ACC112 (cell line): ENCODE data around the gene AUTS2.
A peak's percentile ranks its signal among the peaks of the same experiment; 100 is the strongest.

Experiments
- H2AFZ ChIP-seq: fragments of 200-600 bp; sonication (generic); one replicate; pipeline ENCODE4 v1.6.0; 2017; ENCODE audit warnings: antibody characterized with exemption, low read length; ENCODE audit not compliant: unreplicated experiment
- H3K27ac ChIP-seq: fragments of 200-600 bp; sonication (generic); 2 replicates; pipeline ENCODE4 v1.5.1; 2014; ENCODE audit warnings: low read depth, mild to moderate bottlenecking, antibody characterized with exemption, low read length, moderate library complexity
- H3K27me3 ChIP-seq: fragments of 200-600 bp; sonication (generic); 2 replicates; pipeline ENCODE4 v1.6.1; 2014; ENCODE audit warnings: mild to moderate bottlenecking, antibody characterized with exemption, low read length, moderate library complexity, mixed read lengths; ENCODE audit not compliant: insufficient read depth
- H3K36me3 ChIP-seq: fragments of 200-600 bp; sonication (generic); 2 replicates; pipeline ENCODE4 v1.6.1; 2016; ENCODE audit warnings: mild to moderate bottlenecking, antibody characterized with exemption, low read length, moderate library complexity, mixed read lengths; ENCODE audit not compliant: insufficient read depth
- H3K4me1 ChIP-seq: fragments of 200-600 bp; sonication (generic); one replicate; pipeline ENCODE4 v1.6.1; 2016; ENCODE audit warnings: low read length, mixed read lengths; ENCODE audit not compliant: insufficient read depth, unreplicated experiment, control insufficient read depth
- H3K4me3 ChIP-seq: fragments of 200-600 bp; sonication (generic); 2 replicates; pipeline ENCODE4 v1.5.1; 2014; ENCODE audit warnings: mild to moderate bottlenecking, low read depth, low read length
- H3K79me2 ChIP-seq: fragments of 200-600 bp; sonication (generic); one replicate; pipeline ENCODE4 v1.6.0; 2016; ENCODE audit warnings: low read length; ENCODE audit not compliant: control insufficient read depth, unreplicated experiment, insufficient read depth

AUTS2 gene

GRCh38 chr7:69598081-69598486, at the start of gene AUTS2:
AUTS2 (plus strand) TSS chr7:69598475; CDS start chr7:69599654, 1,179 bp downstream.
- peak within 1 kb of the TSS; percentile 98 for H2AFZ ChIP-seq
- H3K79me2 ChIP-seq: peaks cover 3% of the 10 kb centered on the region
- H3K27me3 ChIP-seq: peaks cover 45% of the 10 kb centered on the region
- H3K4me1 ChIP-seq: peaks cover 3% of the 10 kb centered on the region
- H3K27ac ChIP-seq: no peak within 1 kb of the TSS
- no peaks in the 10 kb centered on the region for H3K36me3 ChIP-seq
- peak within 1 kb of the TSS; percentile 95 for H3K4me3 ChIP-seq

- Histone ChIP-seq H3K27me3 (no peaks in the 10 kb centered on the region), H3K27ac (no peak overlapping the region), H3K4me1 (no peaks in the 10 kb centered on the region), H3K79me2 (no peaks in the 10 kb centered on the region), H3K4me3 (no peak overlapping the region), H3K36me3 (no peaks in the 10 kb centered on the region), H2AFZ (no peak overlapping the region)
Observed at GRCh38 chr7:69550991-69551390, 47.3 kb upstream of the AUTS2 start.

DNA sequence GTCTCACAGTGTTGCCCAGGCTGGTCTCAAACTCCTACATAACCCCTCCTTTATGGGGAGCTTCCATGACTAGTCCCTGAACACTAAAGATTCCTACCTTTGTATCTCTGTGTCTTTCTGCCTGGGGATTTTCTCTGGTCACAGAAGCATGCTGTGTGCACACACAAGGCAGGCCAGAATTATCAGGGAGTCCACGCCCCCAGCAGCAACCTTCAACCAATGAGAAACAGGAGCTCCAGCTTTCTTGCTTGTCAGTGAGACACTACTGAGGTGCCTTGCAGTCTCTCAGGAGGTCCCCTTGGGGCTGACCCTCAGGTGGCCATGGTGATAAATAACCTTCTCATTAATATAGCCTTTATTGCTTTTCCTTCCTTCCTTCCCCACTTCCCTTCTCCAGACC, 45.1 kb upstream of the AUTS2 start:
- Histone ChIP-seq H3K27me3 (no peaks in the 10 kb centered on the region), H2AFZ (no peak overlapping the region), H3K4me1 (no peaks in the 10 kb centered on the region), H3K79me2 (no peaks in the 10 kb centered on the region), H3K36me3 (no peaks in the 10 kb centered on the region), H3K4me3 (no peak overlapping the region), H3K27ac (no peak overlapping the region)

DNA sequence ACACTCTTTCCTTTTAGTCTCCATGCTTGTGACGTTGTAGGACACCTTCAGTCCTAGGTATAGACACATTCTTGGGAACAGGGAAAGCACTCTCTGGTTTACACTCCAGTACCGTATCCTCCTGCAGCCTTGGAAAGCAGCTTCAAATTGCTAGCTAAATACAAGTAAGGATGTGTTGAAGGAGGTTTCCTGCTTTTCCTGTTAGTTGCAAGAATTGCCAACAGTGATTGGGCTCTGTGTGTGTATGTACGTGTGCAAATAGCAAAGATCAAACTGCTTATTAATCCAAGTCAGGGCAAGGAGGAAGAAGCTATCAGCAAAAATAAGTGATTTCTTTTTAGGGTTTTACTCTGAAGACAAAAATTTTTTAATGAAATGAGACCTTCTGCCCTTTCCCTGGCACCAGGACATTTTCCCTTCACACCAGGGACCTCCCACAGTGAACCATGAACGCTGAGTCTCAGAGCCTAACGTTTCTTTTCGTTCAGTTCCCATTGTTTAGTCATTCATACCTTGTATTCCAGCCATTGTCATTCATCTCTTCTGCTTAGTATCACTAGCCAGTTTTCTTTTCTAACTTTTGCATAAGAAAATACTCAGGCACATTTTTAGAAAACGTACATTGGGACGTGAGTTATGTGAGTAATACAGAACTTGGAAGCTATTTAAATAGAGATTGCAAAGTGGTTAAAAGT, 36.9 kb upstream of the AUTS2 start:
- Histone ChIP-seq H3K27ac (no peak overlapping the region), H3K79me2 (no peaks in the 10 kb centered on the region), H3K36me3 (no peaks in the 10 kb centered on the region), H3K4me1 (peaks cover 3% of the 10 kb centered on the region), H2AFZ (no peak overlapping the region), H3K4me3 (no peak overlapping the region), H3K27me3 (no peaks in the 10 kb centered on the region)

DNA sequence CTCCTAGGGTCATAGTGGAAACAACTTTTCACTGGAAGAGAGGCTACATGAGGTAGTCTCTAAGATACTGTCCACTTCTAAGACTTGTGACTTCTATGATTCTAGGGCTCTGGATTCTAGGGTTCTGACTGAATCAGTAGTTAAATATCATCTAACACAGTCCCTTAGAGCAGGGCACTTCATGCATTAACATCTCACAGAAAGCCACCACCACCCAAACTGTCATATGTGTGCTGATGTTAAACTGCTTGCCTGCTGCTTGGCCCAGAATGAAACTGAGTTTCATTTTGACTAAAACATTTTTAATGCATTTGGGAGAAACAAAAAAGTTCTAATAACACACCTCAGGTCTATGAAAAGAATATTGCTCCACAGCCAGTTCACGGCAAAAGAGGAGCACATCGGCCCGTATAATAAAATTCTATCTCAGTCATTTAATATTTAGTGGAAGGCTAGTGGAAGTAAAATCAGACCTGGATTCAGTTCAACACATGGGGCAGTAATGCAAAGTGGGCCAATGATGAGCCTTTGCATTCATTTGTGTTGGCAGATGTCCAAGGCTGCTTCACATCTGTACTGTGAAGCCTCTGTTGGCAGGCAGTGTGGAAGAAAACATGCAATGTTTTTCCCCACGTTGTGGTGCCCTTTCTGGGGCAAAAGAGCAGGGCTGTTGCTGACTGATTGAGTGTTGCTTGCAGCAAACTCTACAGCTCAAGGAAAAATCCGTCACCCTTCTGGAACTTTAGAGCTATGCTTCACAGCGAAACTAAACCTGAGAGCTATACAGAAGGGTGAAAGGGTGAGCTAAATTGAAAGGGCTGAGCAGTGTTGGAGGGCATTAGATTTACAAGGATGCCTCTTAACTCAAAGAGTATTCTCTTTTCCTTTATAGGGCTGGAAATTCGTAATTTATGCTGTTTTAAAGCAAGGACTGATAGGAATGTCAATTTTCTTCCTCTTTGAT, 33.5 kb upstream of the AUTS2 start:
- no peaks in the 10 kb centered on the region for H3K79me2 ChIP-seq
- H3K4me3 ChIP-seq: no peak overlapping the region
- H3K4me1 ChIP-seq: peaks cover 3% of the 10 kb centered on the region
- no peaks in the 10 kb centered on the region for H3K36me3 ChIP-seq
- H3K27me3 ChIP-seq: no peaks in the 10 kb centered on the region
- H2AFZ ChIP-seq: no peak overlapping the region
- H3K27ac ChIP-seq: no peak overlapping the region

DNA sequence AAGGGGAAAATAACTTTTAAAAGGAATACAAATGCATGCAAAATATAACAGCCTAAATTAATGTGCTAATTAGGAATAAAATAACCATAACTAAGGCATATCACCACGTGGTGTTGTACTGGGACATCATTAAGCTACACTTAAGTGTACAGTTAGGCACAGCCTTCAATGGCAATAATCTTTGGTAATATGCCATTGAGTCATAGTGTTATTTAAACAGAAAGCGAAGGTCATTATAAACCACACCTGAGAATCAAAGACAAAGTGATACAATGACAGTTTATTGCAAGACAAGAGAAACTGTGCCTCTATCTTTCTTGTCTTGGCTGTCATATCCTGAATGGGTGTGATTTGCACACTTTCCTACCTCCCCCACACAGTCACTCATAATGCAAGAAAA, 30.5 kb upstream of the AUTS2 start:
- Histone ChIP-seq H3K36me3 (no peaks in the 10 kb centered on the region), H3K27me3 (no peaks in the 10 kb centered on the region; the same call in 1 of the 2 replicates), H2AFZ (no peak overlapping the region), H3K4me1 (peaks cover 3% of the 10 kb centered on the region), H3K27ac (no peak overlapping the region), H3K79me2 (no peaks in the 10 kb centered on the region), H3K4me3 (no peak overlapping the region)

DNA sequence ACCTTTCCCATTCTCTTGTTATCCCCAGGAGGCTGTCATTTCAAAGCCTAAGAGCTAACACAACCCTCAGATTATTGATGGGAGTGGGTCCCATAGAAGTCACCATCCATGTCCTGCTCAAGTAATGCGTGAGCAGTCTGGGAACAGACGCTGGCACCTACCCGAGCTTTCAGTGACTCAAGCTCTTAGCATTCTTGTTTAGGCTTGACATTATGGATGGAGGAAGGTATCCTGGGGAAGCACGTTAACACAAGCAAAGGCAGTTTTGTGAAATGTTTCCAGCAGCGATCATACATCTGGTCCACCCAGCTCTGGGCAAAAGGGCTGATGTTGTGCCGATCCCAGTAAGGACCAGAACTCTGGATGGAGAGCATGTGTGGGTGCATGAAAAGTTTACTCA, 30.0 kb upstream of the AUTS2 start:
- Histone ChIP-seq H3K27me3 (no peaks in the 10 kb centered on the region; the same call in 1 of the 2 replicates), H2AFZ (no peak overlapping the region), H3K4me3 (no peak overlapping the region), H3K79me2 (no peaks in the 10 kb centered on the region), H3K27ac (no peak overlapping the region), H3K4me1 (peaks cover 3% of the 10 kb centered on the region), H3K36me3 (no peaks in the 10 kb centered on the region)

DNA sequence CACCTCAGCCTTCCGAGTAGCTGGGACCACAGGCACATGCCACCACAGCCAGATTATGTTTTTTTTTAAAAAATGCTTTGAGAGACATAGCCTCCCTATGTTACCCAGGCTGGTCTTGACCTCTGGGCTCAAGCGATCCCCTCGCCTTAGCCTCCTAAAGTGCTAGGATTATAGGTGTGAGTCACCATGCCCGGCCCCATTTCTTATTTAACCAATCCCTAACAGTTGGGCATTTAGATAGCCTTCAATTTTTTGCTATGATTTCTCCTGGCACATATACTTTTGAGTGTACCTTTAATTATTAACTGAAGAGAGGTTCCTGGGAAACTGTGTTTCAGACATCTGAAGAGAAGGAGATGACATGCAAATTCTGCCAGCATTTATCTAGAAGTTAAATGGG, 22.6 kb upstream of the AUTS2 start:
- Histone ChIP-seq H2AFZ (no peak overlapping the region), H3K4me1 (no peaks in the 10 kb centered on the region), H3K27me3 (no peaks in the 10 kb centered on the region; the same call in 1 of the 2 replicates), H3K27ac (no peak overlapping the region), H3K79me2 (no peaks in the 10 kb centered on the region), H3K4me3 (no peak overlapping the region), H3K36me3 (no peaks in the 10 kb centered on the region)

GRCh38 chr7:69577221-69577620, 21.1 kb upstream of the AUTS2 start:
- Histone ChIP-seq H3K4me3 (no peak overlapping the region), H2AFZ (no peak overlapping the region), H3K27me3 (no peaks in the 10 kb centered on the region), H3K79me2 (no peaks in the 10 kb centered on the region), H3K27ac (no peak overlapping the region), H3K36me3 (no peaks in the 10 kb centered on the region), H3K4me1 (no peaks in the 10 kb centered on the region)

GRCh38 chr7:69585169-69585568, 13.1 kb upstream of the AUTS2 start:
- no peak overlapping the region for H3K27ac ChIP-seq
- peaks cover 3% of the 10 kb centered on the region; the same call in 1 of the 2 replicates for H3K27me3 ChIP-seq
- no peaks in the 10 kb centered on the region for H3K4me1 ChIP-seq
- H3K79me2 ChIP-seq: no peaks in the 10 kb centered on the region
- H2AFZ ChIP-seq: no peak overlapping the region
- H3K36me3 ChIP-seq: no peaks in the 10 kb centered on the region
- no peak overlapping the region for H3K4me3 ChIP-seq
